ENCODE measurements around the gene ACSM6.

ACSM6 gene

GRCh38 chr10:95244152-95244551 lies 50.1 kb downstream of the ACSM6 start:
- FAIRE-seq (no peak), DNase-seq (ENCODE audit: insufficient read length, low spot score) (no peak)

GRCh38 chr10:95245425-95246055 lies 51.5 kb downstream of the ACSM6 start:
- peak; percentile 98 for FAIRE-seq

GRCh38 chr10:95246582-95247051 lies 52.6 kb downstream of the ACSM6 start:
- FAIRE-seq, result peak; percentile 8
- DNase-seq (ENCODE audit: insufficient read length, low spot score), result peak; percentile 36

More at GRCh38 chr10:95245425-95246055, 51.5 kb downstream of the ACSM6 start:
- DNase-seq (ENCODE audit: insufficient read length, low spot score), result peak; percentile 50

- FAIRE-seq (peak; percentile 31), DNase-seq (ENCODE audit: insufficient read length, low spot score) (no peak)
Measured at GRCh38 chr10:95247200-95247880, 53.3 kb downstream of the ACSM6 start.

- FAIRE-seq, result no peak
- no peak for DNase-seq (ENCODE audit: insufficient read length, low spot score)
Measured at GRCh38 chr10:95247881-95248583, 54.0 kb downstream of the ACSM6 start.

GRCh38 chr10:95248989-95249388 lies 55.0 kb downstream of the ACSM6 start:
- no peak for FAIRE-seq
- no peak for DNase-seq (ENCODE audit: insufficient read length, low spot score)

- FAIRE-seq (no peak), DNase-seq (ENCODE audit: insufficient read length, low spot score) (no peak)
Measured at GRCh38 chr10:95249467-95249866, 55.4 kb downstream of the ACSM6 start.

GRCh38 chr10:95250856-95251255 lies 56.8 kb downstream of the ACSM6 start:
- FAIRE-seq, result no peak
- DNase-seq (ENCODE audit: insufficient read length, low spot score), result no peak

GRCh38 chr10:95253007-95253406 lies 59.0 kb downstream of the ACSM6 start:
- DNase-seq (ENCODE audit: insufficient read length, low spot score), result no peak
- FAIRE-seq, result peak; percentile 37

GRCh38 chr10:95253686-95254085 lies 59.6 kb downstream of the ACSM6 start:
- DNase-seq (ENCODE audit: insufficient read length, low spot score) (no peak), FAIRE-seq (no peak)

GRCh38 chr10:95254629-95255028 lies 60.6 kb downstream of the ACSM6 start:
- DNase-seq (ENCODE audit: insufficient read length, low spot score) (no peak), FAIRE-seq (peak; percentile 72)

- DNase-seq (ENCODE audit: insufficient read length, low spot score) (no peak), FAIRE-seq (peak; percentile 23)
Measured at GRCh38 chr10:95256268-95256667, 62.2 kb downstream of the ACSM6 start.

GRCh38 chr10:95257849-95258248 lies 63.8 kb downstream of the ACSM6 start:
- DNase-seq (ENCODE audit: insufficient read length, low spot score), result no peak
- no peak for FAIRE-seq

GRCh38 chr10:95260397-95260881 lies 66.4 kb downstream of the ACSM6 start:
- FAIRE-seq (no peak), DNase-seq (ENCODE audit: insufficient read length, low spot score) (no peak)

GRCh38 chr10:95260909-95261552 lies 67.0 kb downstream of the ACSM6 start:
- DNase-seq (ENCODE audit: insufficient read length, low spot score), result no peak
- FAIRE-seq, result no peak

GRCh38 chr10:95261926-95262325 lies 67.9 kb downstream of the ACSM6 start:
- DNase-seq (ENCODE audit: insufficient read length, low spot score), result no peak
- no peak for FAIRE-seq

GRCh38 chr10:95262763-95263518 lies 68.9 kb downstream of the ACSM6 start:
- no peak for FAIRE-seq
- no peak for DNase-seq (ENCODE audit: insufficient read length, low spot score)

GRCh38 chr10:95263864-95264226 lies 69.8 kb downstream of the ACSM6 start:
- no peak for FAIRE-seq
- DNase-seq (ENCODE audit: insufficient read length, low spot score), result no peak

GRCh38 chr10:95264227-95265051 lies 70.4 kb downstream of the ACSM6 start:
- FAIRE-seq (no peak), DNase-seq (ENCODE audit: insufficient read length, low spot score) (no peak)

GRCh38 chr10:95265572-95265971 lies 71.5 kb downstream of the ACSM6 start:
- no peak for FAIRE-seq

More at GRCh38 chr10:95265572-95265971, 71.5 kb downstream of the ACSM6 start:
- DNase-seq (ENCODE audit: insufficient read length, low spot score), result no peak
